ENCODE data around the gene AGBL1.

Gene AGBL1

GRCh38 chr15:86663304-86663703 is 583.6 kb downstream of the AGBL1 start:
- Histone ChIP-seq H3K9me3 (ENCODE audit: low read length) (no peaks in the 10 kb centered on the region), H3K36me3 (ENCODE audit: insufficient read depth, low read length) (no peaks in the 10 kb centered on the region), H3K27me3 (ENCODE audit: insufficient read depth, low read length) (no peaks in the 10 kb centered on the region), H3K4me1 (ENCODE audit: insufficient read depth, low read length) (peaks cover 32% of the 10 kb centered on the region), H3K4me3 (ENCODE audit: low read length) (no peak overlapping the region), H2AFZ (ENCODE audit: low read depth, low read length) (no peak overlapping the region)

- Histone ChIP-seq H3K27me3 (ENCODE audit: insufficient read depth, low read length) (no peaks in the 10 kb centered on the region), H2AFZ (ENCODE audit: low read depth, low read length) (no peak overlapping the region), H3K4me1 (ENCODE audit: insufficient read depth, low read length) (peaks cover 32% of the 10 kb centered on the region), H3K36me3 (ENCODE audit: insufficient read depth, low read length) (no peaks in the 10 kb centered on the region), H3K4me3 (ENCODE audit: low read length) (no peak overlapping the region), H3K9me3 (ENCODE audit: low read length) (no peaks in the 10 kb centered on the region)
These were observed 584.3 kb downstream of the AGBL1 start for GRCh38 chr15:86663979-86664378.

- Histone ChIP-seq H3K4me3 (ENCODE audit: low read length) (no peak overlapping the region), H3K4me1 (ENCODE audit: insufficient read depth, low read length) (peaks cover 26% of the 10 kb centered on the region), H2AFZ (ENCODE audit: low read depth, low read length) (no peak overlapping the region)
These were observed 584.9 kb downstream of the AGBL1 start for GRCh38 chr15:86664581-86664980.

GRCh38 chr15:86676002-86676401 is 596.3 kb downstream of the AGBL1 start:
- no peaks in the 10 kb centered on the region for H3K9me3 ChIP-seq (ENCODE audit: low read length)
- peaks cover 2% of the 10 kb centered on the region for H3K27me3 ChIP-seq (ENCODE audit: insufficient read depth, low read length)
- H2AFZ ChIP-seq (ENCODE audit: low read depth, low read length), result no peak overlapping the region
- no peak overlapping the region for H3K4me3 ChIP-seq (ENCODE audit: low read length)
- H3K4me1 ChIP-seq (ENCODE audit: insufficient read depth, low read length), result peaks cover 5% of the 10 kb centered on the region
- no peaks in the 10 kb centered on the region for H3K36me3 ChIP-seq (ENCODE audit: insufficient read depth, low read length)

More at GRCh38 chr15:86664581-86664980, 584.9 kb downstream of the AGBL1 start:
- Histone ChIP-seq H3K27me3 (ENCODE audit: insufficient read depth, low read length) (no peaks in the 10 kb centered on the region), H3K36me3 (ENCODE audit: insufficient read depth, low read length) (no peaks in the 10 kb centered on the region), H3K9me3 (ENCODE audit: low read length) (no peaks in the 10 kb centered on the region)

- H3K36me3 ChIP-seq (ENCODE audit: insufficient read depth, low read length), result no peaks in the 10 kb centered on the region
- H3K27me3 ChIP-seq (ENCODE audit: insufficient read depth, low read length), result peaks cover 2% of the 10 kb centered on the region
- H3K4me1 ChIP-seq (ENCODE audit: insufficient read depth, low read length), result peaks cover 5% of the 10 kb centered on the region
- no peaks in the 10 kb centered on the region for H3K9me3 ChIP-seq (ENCODE audit: low read length)
- no peak overlapping the region for H2AFZ ChIP-seq (ENCODE audit: low read depth, low read length)
- H3K4me3 ChIP-seq (ENCODE audit: low read length), result peak overlapping the region; percentile 7
These were observed 597.6 kb downstream of the AGBL1 start for GRCh38 chr15:86677278-86677677.

GRCh38 chr15:86685263-86685662 is 605.6 kb downstream of the AGBL1 start:
- H3K27me3 ChIP-seq (ENCODE audit: insufficient read depth, low read length), result peaks cover 4% of the 10 kb centered on the region
- no peaks in the 10 kb centered on the region for H3K36me3 ChIP-seq (ENCODE audit: insufficient read depth, low read length)
- no peak overlapping the region for H3K4me3 ChIP-seq (ENCODE audit: low read length)
- no peak overlapping the region for H2AFZ ChIP-seq (ENCODE audit: low read depth, low read length)
- H3K4me1 ChIP-seq (ENCODE audit: insufficient read depth, low read length), result no peaks in the 10 kb centered on the region
- H3K9me3 ChIP-seq (ENCODE audit: low read length), result no peaks in the 10 kb centered on the region

- H3K4me3 ChIP-seq (ENCODE audit: low read length), result no peak overlapping the region
- H2AFZ ChIP-seq (ENCODE audit: low read depth, low read length), result no peak overlapping the region
- H3K9me3 ChIP-seq (ENCODE audit: low read length), result no peaks in the 10 kb centered on the region
- H3K36me3 ChIP-seq (ENCODE audit: insufficient read depth, low read length), result no peaks in the 10 kb centered on the region
- H3K4me1 ChIP-seq (ENCODE audit: insufficient read depth, low read length), result no peaks in the 10 kb centered on the region
- H3K27me3 ChIP-seq (ENCODE audit: insufficient read depth, low read length), result peaks cover 4% of the 10 kb centered on the region
These were observed 609.3 kb downstream of the AGBL1 start for GRCh38 chr15:86689006-86689405.

GRCh38 chr15:86690566-86690965 is 610.9 kb downstream of the AGBL1 start:
- Histone ChIP-seq H3K4me3 (ENCODE audit: low read length) (no peak overlapping the region), H3K36me3 (ENCODE audit: insufficient read depth, low read length) (no peaks in the 10 kb centered on the region), H2AFZ (ENCODE audit: low read depth, low read length) (no peak overlapping the region), H3K4me1 (ENCODE audit: insufficient read depth, low read length) (no peaks in the 10 kb centered on the region), H3K9me3 (ENCODE audit: low read length) (no peaks in the 10 kb centered on the region), H3K27me3 (ENCODE audit: insufficient read depth, low read length) (peaks cover 4% of the 10 kb centered on the region)

GRCh38 chr15:86691091-86691663 is 611.5 kb downstream of the AGBL1 start:
- Histone ChIP-seq H2AFZ (ENCODE audit: low read depth, low read length) (no peak overlapping the region), H3K4me1 (ENCODE audit: insufficient read depth, low read length) (no peaks in the 10 kb centered on the region), H3K27me3 (ENCODE audit: insufficient read depth, low read length) (peaks cover 4% of the 10 kb centered on the region), H3K36me3 (ENCODE audit: insufficient read depth, low read length) (no peaks in the 10 kb centered on the region), H3K4me3 (ENCODE audit: low read length) (no peak overlapping the region), H3K9me3 (ENCODE audit: low read length) (no peaks in the 10 kb centered on the region)

- no peaks in the 10 kb centered on the region for H3K9me3 ChIP-seq (ENCODE audit: low read length)
- no peak overlapping the region for H2AFZ ChIP-seq (ENCODE audit: low read depth, low read length)
- no peaks in the 10 kb centered on the region for H3K27me3 ChIP-seq (ENCODE audit: insufficient read depth, low read length)
- H3K4me3 ChIP-seq (ENCODE audit: low read length), result no peak overlapping the region
- H3K4me1 ChIP-seq (ENCODE audit: insufficient read depth, low read length), result no peaks in the 10 kb centered on the region
- no peaks in the 10 kb centered on the region for H3K36me3 ChIP-seq (ENCODE audit: insufficient read depth, low read length)
These were observed 621.4 kb downstream of the AGBL1 start for GRCh38 chr15:86700864-86701610.

GRCh38 chr15:86701611-86701963 is 621.9 kb downstream of the AGBL1 start:
- H2AFZ ChIP-seq (ENCODE audit: low read depth, low read length), result no peak overlapping the region
- no peaks in the 10 kb centered on the region for H3K27me3 ChIP-seq (ENCODE audit: insufficient read depth, low read length)
- no peaks in the 10 kb centered on the region for H3K4me1 ChIP-seq (ENCODE audit: insufficient read depth, low read length)
- H3K4me3 ChIP-seq (ENCODE audit: low read length), result no peak overlapping the region
- no peaks in the 10 kb centered on the region for H3K9me3 ChIP-seq (ENCODE audit: low read length)
- no peaks in the 10 kb centered on the region for H3K36me3 ChIP-seq (ENCODE audit: insufficient read depth, low read length)

- H3K36me3 ChIP-seq (ENCODE audit: insufficient read depth, low read length), result no peaks in the 10 kb centered on the region
- no peak overlapping the region for H2AFZ ChIP-seq (ENCODE audit: low read depth, low read length)
- H3K4me1 ChIP-seq (ENCODE audit: insufficient read depth, low read length), result no peaks in the 10 kb centered on the region
- H3K27me3 ChIP-seq (ENCODE audit: insufficient read depth, low read length), result no peaks in the 10 kb centered on the region
- no peaks in the 10 kb centered on the region for H3K9me3 ChIP-seq (ENCODE audit: low read length)
- H3K4me3 ChIP-seq (ENCODE audit: low read length), result no peak overlapping the region
These were observed 627.1 kb downstream of the AGBL1 start for GRCh38 chr15:86706813-86707212.

- Histone ChIP-seq H3K9me3 (ENCODE audit: low read length) (no peaks in the 10 kb centered on the region), H3K36me3 (ENCODE audit: insufficient read depth, low read length) (no peaks in the 10 kb centered on the region), H3K27me3 (ENCODE audit: insufficient read depth, low read length) (no peaks in the 10 kb centered on the region), H2AFZ (ENCODE audit: low read depth, low read length) (no peak overlapping the region), H3K4me1 (ENCODE audit: insufficient read depth, low read length) (no peaks in the 10 kb centered on the region), H3K4me3 (ENCODE audit: low read length) (no peak overlapping the region)
These were observed 631.8 kb downstream of the AGBL1 start for GRCh38 chr15:86711476-86711875.

- no peaks in the 10 kb centered on the region for H3K27me3 ChIP-seq (ENCODE audit: insufficient read depth, low read length)
- no peak overlapping the region for H3K4me3 ChIP-seq (ENCODE audit: low read length)
- H3K36me3 ChIP-seq (ENCODE audit: insufficient read depth, low read length), result no peaks in the 10 kb centered on the region
- H3K4me1 ChIP-seq (ENCODE audit: insufficient read depth, low read length), result no peaks in the 10 kb centered on the region
- no peak overlapping the region for H2AFZ ChIP-seq (ENCODE audit: low read depth, low read length)
- H3K9me3 ChIP-seq (ENCODE audit: low read length), result no peaks in the 10 kb centered on the region
These were observed 634.6 kb downstream of the AGBL1 start for GRCh38 chr15:86714241-86714640.
